Measurements from ENCODE around the gene UPB1. TPM values are rescaled to one million over a fixed set of nuclear protein-coding genes. Genes with fewer than 3 reads are reported as not detected.
A peak's percentile ranks its signal among the peaks of the same experiment; 100 is the strongest.

UPB1 gene
- total RNA-seq, 1 experiment from 2014 or later, result 0.11 TPM

GRCh38 chr22:24474221-24474620 is 20.9 kb upstream of the UPB1 start:
- BruUV-seq (replicated peaks), result no TSS peak
- ChIA-PET POLR2A (ENCODE audit: low non-redundant PET) (no interaction called here), CTCF (no interaction called here)
- peaks cover 8% of the 10 kb centered on the region for H3K4me1 ChIP-seq (ENCODE audit: insufficient read depth, low read length, poor library complexity, severe bottlenecking)
- no peaks in the 10 kb centered on the region for H3K9me3 ChIP-seq (ENCODE audit: low read depth, low read length, poor library complexity, severe bottlenecking)
- TF ChIP-seq EZH2 (IDR thresholded peaks at IDR 0.05; ENCODE audit: borderline replicate concordance, low read depth, low read length, poor library complexity, severe bottlenecking), result no peak
- no peak overlapping the region for H3K4me3 ChIP-seq (ENCODE audit: low read depth, low read length, poor library complexity, severe bottlenecking)
- no peaks in the 10 kb centered on the region for H3K27me3 ChIP-seq (replicated peaks; ENCODE audit: insufficient read depth, low read depth, low read length, poor library complexity)
- H3K36me3 ChIP-seq (ENCODE audit: insufficient read depth, low read length, poor library complexity, severe bottlenecking), result no peaks in the 10 kb centered on the region
- H3K27ac ChIP-seq (ENCODE audit: low read depth, low read length, poor library complexity, severe bottlenecking), result no peak overlapping the region
- peak; percentile 21 for DNase-seq (ENCODE audit: low spot score)
- intact Hi-C loops (cut with micrococcal nuclease; ENCODE audit: unreplicated experiment), result no loop called here

- peaks cover 8% of the 10 kb centered on the region for H3K4me1 ChIP-seq (ENCODE audit: insufficient read depth, low read length, poor library complexity, severe bottlenecking)
- intact Hi-C loops (cut with micrococcal nuclease; ENCODE audit: unreplicated experiment), result no loop called here
- CTCF ChIA-PET, result no interaction called here
- TF ChIP-seq CTCF (conservative IDR thresholded peaks at IDR 0.05; ENCODE audit: low read depth, low read length) (no peak), EZH2 (IDR thresholded peaks at IDR 0.05; ENCODE audit: borderline replicate concordance, low read depth, low read length, poor library complexity, severe bottlenecking) (no peak)
- DNase-seq (ENCODE audit: low spot score), result no peak
- POLR2A ChIA-PET (ENCODE audit: low non-redundant PET), result no interaction called here
- no peak overlapping the region for H3K27ac ChIP-seq (ENCODE audit: low read depth, low read length, poor library complexity, severe bottlenecking)
- H3K9me3 ChIP-seq (ENCODE audit: low read depth, low read length, poor library complexity, severe bottlenecking), result no peaks in the 10 kb centered on the region
- H3K4me3 ChIP-seq (ENCODE audit: low read depth, low read length, poor library complexity, severe bottlenecking), result no peak overlapping the region
- no peaks in the 10 kb centered on the region for H3K36me3 ChIP-seq (ENCODE audit: insufficient read depth, low read length, poor library complexity, severe bottlenecking)
- no TSS peak for BruUV-seq (replicated peaks)
- no peaks in the 10 kb centered on the region for H3K27me3 ChIP-seq (replicated peaks; ENCODE audit: insufficient read depth, low read depth, low read length, poor library complexity)
Measured at GRCh38 chr22:24474649-24475255, 20.4 kb upstream of the UPB1 start.

- no peaks in the 10 kb centered on the region for H3K36me3 ChIP-seq (ENCODE audit: insufficient read depth, low read length, poor library complexity, severe bottlenecking)
- peak; percentile 21 for DNase-seq (ENCODE audit: low spot score)
- no peak overlapping the region for H3K4me3 ChIP-seq (ENCODE audit: low read depth, low read length, poor library complexity, severe bottlenecking)
- BruUV-seq (replicated peaks), result no TSS peak
- TF ChIP-seq EZH2 (IDR thresholded peaks at IDR 0.05; ENCODE audit: borderline replicate concordance, low read depth, low read length, poor library complexity, severe bottlenecking) (no peak), CTCF (conservative IDR thresholded peaks at IDR 0.05; ENCODE audit: low read depth, low read length) (no peak)
- H3K4me1 ChIP-seq (ENCODE audit: insufficient read depth, low read length, poor library complexity, severe bottlenecking), result peaks cover 54% of the 10 kb centered on the region
- H3K27ac ChIP-seq (ENCODE audit: low read depth, low read length, poor library complexity, severe bottlenecking), result peak overlapping the region; percentile 70
- POLR2A ChIA-PET (ENCODE audit: low non-redundant PET), result no interaction called here
- CTCF ChIA-PET, result interaction anchor here (0.6 to 0.9 kb wide), 2 partner anchors 15 to 58 kb away, joined by 3 read pairs; no protein-coding TSS in a partner anchor
- no peaks in the 10 kb centered on the region for H3K9me3 ChIP-seq (ENCODE audit: low read depth, low read length, poor library complexity, severe bottlenecking)
- H3K27me3 ChIP-seq (replicated peaks; ENCODE audit: insufficient read depth, low read depth, low read length, poor library complexity), result no peaks in the 10 kb centered on the region
- intact Hi-C loops (cut with micrococcal nuclease; ENCODE audit: unreplicated experiment), result loop anchor here (2.0 kb wide), 1 partner anchor 31 kb away; no protein-coding TSS in a partner anchor
Measured at GRCh38 chr22:24481641-24482040, 13.5 kb upstream of the UPB1 start.

GRCh38 chr22:24482575-24482974 is 12.6 kb upstream of the UPB1 start:
- Histone ChIP-seq H3K9me3 (ENCODE audit: low read depth, low read length, poor library complexity, severe bottlenecking) (no peaks in the 10 kb centered on the region), H3K4me3 (ENCODE audit: low read depth, low read length, poor library complexity, severe bottlenecking) (no peak overlapping the region), H3K4me1 (ENCODE audit: insufficient read depth, low read length, poor library complexity, severe bottlenecking) (peaks cover 58% of the 10 kb centered on the region), H3K27ac (ENCODE audit: low read depth, low read length, poor library complexity, severe bottlenecking) (peak overlapping the region; percentile 70), H3K27me3 (replicated peaks; ENCODE audit: insufficient read depth, low read depth, low read length, poor library complexity) (no peaks in the 10 kb centered on the region), H3K36me3 (ENCODE audit: insufficient read depth, low read length, poor library complexity, severe bottlenecking) (no peaks in the 10 kb centered on the region)
- BruUV-seq (replicated peaks), result no TSS peak
- intact Hi-C loops (cut with micrococcal nuclease; ENCODE audit: unreplicated experiment), result loop anchor here (2.0 kb wide), 1 partner anchor 32 kb away; no protein-coding TSS in a partner anchor
- DNase-seq (ENCODE audit: low spot score), result peak; percentile 91
- ChIA-PET CTCF (interaction anchor here (0.9 kb wide), 1 partner anchor 59 kb away, joined by 3 read pairs; no protein-coding TSS in a partner anchor), POLR2A (ENCODE audit: low non-redundant PET) (no interaction called here)
- TF ChIP-seq EZH2 (IDR thresholded peaks at IDR 0.05; ENCODE audit: borderline replicate concordance, low read depth, low read length, poor library complexity, severe bottlenecking), result no peak

Measured in A673 (cell line).